ENCODE data around the gene ZNF32.

GRCh38 chr10:43685744-43686143 lies 37.1 kb upstream of the ZNF32 start:
- TF ChIP-seq CTCF (conservative IDR thresholded peaks at IDR 0.05): no peak
- no peak for TF ChIP-seq EZH2 (IDR thresholded peaks at IDR 0.05; ENCODE audit: low read depth)

Measured in PC-9 (cell line).